Chondrocyte (in vitro differentiated cells): ENCODE measurements around the gene ACADM. TPM values are rescaled to one million over a fixed set of nuclear protein-coding genes. Genes with fewer than 3 reads are reported as not detected.

ENCODE experiments used
- DNase-seq: peaks from one replicate; pipeline ENCODE4 v3.0.0; 2021; ENCODE audit warnings: mixed read lengths, low spot score
- H3K27ac Mint-ChIP-seq: one replicate; pipeline ENCODE4 v1.8.0; 2021; ENCODE audit warnings: mild to moderate bottlenecking, moderate library complexity, mixed read lengths; ENCODE audit not compliant: unreplicated experiment
- H3K27me3 Mint-ChIP-seq: 2 replicates; pipeline ENCODE4 v1.8.0; 2021; ENCODE audit warnings: low read depth, mixed read lengths
- H3K36me3 Mint-ChIP-seq: 2 replicates; pipeline ENCODE4 v1.8.0; 2021; ENCODE audit warnings: low read depth, mixed read lengths
- H3K4me1 Mint-ChIP-seq: 2 replicates; pipeline ENCODE4 v1.8.0; 2021; ENCODE audit warnings: low read depth, mild to moderate bottlenecking, mixed read lengths
- H3K4me3 Mint-ChIP-seq: one replicate; pipeline ENCODE4 v1.8.0; 2021; ENCODE audit warnings: mild to moderate bottlenecking, moderate library complexity, mixed read lengths; ENCODE audit not compliant: unreplicated experiment
- H3K9me3 Mint-ChIP-seq: 2 replicates; pipeline ENCODE4 v1.8.0; 2021; ENCODE audit warnings: low read depth, mixed read lengths
- total RNA-seq: library from RNA; stranded (reverse); gene quantifications from 3 replicates; pipeline ENCODE4 v1.2.1, GENCODE V29; 2021
- TF ChIP-seq, protein P1 (sequence below): fragments of 200-600 bp; sonication (generic); IDR thresholded peaks from 2 replicates; pipeline ENCODE4 v1.5.0; 2021; ENCODE audit warnings: antibody characterized with exemption, mild to moderate bottlenecking, moderate library complexity

The ACADM gene
- total RNA-seq, 1 donor from 2014 or later, result 35.2 TPM

DNA sequence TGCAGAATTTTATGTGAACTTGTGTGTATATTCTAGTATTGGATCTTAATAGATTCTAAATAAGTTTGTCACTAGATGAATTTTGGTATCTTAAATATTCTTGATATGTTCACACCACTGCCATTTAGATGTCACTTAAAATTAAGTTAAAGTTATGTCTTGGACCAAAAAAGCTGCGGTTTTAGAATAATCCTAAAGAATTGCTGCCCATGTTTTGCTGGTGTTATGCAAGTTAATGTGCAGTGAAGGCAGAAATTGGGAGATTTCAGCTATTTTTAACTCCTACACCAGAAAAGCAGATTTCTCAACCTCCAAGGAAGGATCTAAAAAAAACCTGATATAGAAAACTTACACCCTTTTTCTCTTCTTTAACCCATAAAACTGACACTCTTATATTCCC lies 757 bp downstream of the ACADM start:
- TF ChIP-seq, protein P1, sequence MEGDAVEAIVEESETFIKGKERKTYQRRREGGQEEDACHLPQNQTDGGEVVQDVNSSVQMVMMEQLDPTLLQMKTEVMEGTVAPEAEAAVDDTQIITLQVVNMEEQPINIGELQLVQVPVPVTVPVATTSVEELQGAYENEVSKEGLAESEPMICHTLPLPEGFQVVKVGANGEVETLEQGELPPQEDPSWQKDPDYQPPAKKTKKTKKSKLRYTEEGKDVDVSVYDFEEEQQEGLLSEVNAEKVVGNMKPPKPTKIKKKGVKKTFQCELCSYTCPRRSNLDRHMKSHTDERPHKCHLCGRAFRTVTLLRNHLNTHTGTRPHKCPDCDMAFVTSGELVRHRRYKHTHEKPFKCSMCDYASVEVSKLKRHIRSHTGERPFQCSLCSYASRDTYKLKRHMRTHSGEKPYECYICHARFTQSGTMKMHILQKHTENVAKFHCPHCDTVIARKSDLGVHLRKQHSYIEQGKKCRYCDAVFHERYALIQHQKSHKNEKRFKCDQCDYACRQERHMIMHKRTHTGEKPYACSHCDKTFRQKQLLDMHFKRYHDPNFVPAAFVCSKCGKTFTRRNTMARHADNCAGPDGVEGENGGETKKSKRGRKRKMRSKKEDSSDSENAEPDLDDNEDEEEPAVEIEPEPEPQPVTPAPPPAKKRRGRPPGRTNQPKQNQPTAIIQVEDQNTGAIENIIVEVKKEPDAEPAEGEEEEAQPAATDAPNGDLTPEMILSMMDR, result no peak
- peaks cover 2% of the 10 kb centered on the region for H3K36me3 Mint-ChIP-seq
- no peaks in the 10 kb centered on the region for H3K27me3 Mint-ChIP-seq
- H3K27ac Mint-ChIP-seq, result peak overlapping the region; percentile 96
- no peak for DNase-seq
- peak overlapping the region; percentile 96 for H3K4me3 Mint-ChIP-seq
- no peaks in the 10 kb centered on the region for H3K9me3 Mint-ChIP-seq
- H3K4me1 Mint-ChIP-seq, result peaks cover 42% of the 10 kb centered on the region

DNA sequence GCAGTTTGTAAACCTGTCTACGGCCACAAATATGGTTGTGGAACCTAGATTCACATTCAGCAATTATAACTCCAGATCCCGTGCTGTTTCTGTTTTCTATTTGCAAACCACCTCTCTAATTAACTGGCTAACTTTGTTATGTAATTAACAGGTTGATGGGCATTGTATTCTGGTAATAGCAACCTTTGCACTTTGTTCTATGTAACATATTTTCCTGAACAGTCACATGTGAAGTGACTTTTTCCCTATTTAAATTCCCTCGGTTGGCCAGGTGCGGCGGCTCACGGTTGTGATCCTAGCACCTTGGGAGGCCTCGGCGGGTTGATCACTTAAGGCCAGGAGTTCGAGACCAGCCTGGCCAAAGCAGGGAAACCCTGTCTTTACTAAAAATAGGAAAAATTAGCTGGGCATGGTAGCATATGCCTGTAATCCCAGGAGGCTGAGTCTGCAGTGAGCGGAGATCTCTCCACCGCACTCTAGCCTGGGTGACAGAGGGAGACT lies 1.4 kb downstream of the ACADM start:
- TF ChIP-seq, protein P1, result no peak
- Mint-ChIP-seq H3K27me3 (no peaks in the 10 kb centered on the region), H3K9me3 (no peaks in the 10 kb centered on the region), H3K4me1 (peaks cover 42% of the 10 kb centered on the region), H3K27ac (peak overlapping the region; percentile 96), H3K4me3 (peak overlapping the region; percentile 96), H3K36me3 (peaks cover 2% of the 10 kb centered on the region)
- DNase-seq, result no peak

DNA sequence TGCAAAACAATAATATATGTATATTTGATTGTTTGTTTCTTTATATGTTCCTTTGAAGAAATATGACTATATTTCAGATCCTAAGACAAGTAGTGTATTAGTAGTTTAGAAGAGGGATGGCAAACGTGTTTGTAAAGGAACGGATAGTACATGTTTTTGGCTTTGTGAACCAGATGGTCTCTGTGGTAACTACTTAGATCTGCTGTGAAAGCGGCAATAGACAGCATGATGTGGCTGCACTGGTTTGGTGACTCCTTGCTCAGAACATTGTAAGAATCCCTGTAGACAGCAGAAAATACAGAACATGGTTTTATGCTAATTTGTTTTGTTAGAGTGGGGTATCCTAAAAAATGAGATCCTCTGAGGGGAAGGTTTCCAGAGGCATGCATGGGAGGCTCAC lies 3.1 kb downstream of the ACADM start:
- no peak overlapping the region for H3K4me3 Mint-ChIP-seq
- TF ChIP-seq, protein P1, result no peak
- DNase-seq, result no peak
- peaks cover 2% of the 10 kb centered on the region for H3K36me3 Mint-ChIP-seq
- no peaks in the 10 kb centered on the region for H3K9me3 Mint-ChIP-seq
- H3K27ac Mint-ChIP-seq, result no peak overlapping the region
- peaks cover 55% of the 10 kb centered on the region for H3K4me1 Mint-ChIP-seq
- H3K27me3 Mint-ChIP-seq, result no peaks in the 10 kb centered on the region

DNA sequence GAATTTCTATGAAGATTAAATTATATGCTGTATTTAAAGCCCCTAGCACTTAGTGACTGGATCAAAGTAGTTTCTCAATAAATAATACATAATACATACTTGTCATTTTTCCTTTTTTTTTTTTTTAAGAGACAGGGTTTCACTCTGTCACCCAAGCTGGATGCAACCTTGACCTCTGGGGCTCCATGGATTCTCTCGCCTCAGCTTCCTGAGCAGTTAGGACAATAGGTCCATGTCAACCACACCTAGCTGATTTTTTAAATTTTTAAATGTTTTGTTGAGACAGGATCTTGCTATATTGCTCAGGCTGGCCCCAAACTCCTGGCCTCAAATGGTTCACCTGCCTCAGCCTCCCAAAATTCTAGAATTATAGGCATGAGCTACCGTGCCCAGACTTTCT lies 5.9 kb downstream of the ACADM start:
- no peak overlapping the region for H3K27ac Mint-ChIP-seq
- H3K4me3 Mint-ChIP-seq, result no peak overlapping the region
- TF ChIP-seq, protein P1, result no peak
- peaks cover 6% of the 10 kb centered on the region for H3K36me3 Mint-ChIP-seq
- H3K27me3 Mint-ChIP-seq, result no peaks in the 10 kb centered on the region
- peaks cover 55% of the 10 kb centered on the region for H3K4me1 Mint-ChIP-seq
- no peak for DNase-seq
- H3K9me3 Mint-ChIP-seq, result no peaks in the 10 kb centered on the region

DNA sequence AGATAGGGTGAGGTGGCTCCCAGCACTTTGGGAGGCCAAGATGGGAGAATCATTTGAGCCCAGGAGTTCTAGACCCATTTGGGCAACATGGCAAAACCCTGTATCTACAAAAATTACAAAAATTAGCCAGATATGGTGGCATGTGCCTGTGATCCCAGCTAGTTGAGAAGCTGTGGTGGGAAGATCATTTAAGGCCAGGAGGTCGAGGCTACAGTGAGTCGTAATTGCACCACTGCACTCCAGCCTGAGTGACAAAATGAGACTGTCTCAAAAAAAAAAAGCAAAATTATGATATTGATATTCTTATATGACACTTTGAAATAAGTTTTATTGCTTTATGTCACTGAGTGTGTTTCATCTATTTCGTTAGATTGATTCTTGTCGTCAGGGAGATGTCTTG lies 7.4 kb downstream of the ACADM start:
- Mint-ChIP-seq H3K4me1 (peaks cover 41% of the 10 kb centered on the region), H3K27ac (peak overlapping the region; percentile 61), H3K27me3 (no peaks in the 10 kb centered on the region), H3K36me3 (peaks cover 6% of the 10 kb centered on the region), H3K4me3 (no peak overlapping the region), H3K9me3 (no peaks in the 10 kb centered on the region)
- DNase-seq, result no peak
- TF ChIP-seq, protein P1, result no peak
